Tibial artery (tissue), 4 donors: ENCODE results near the gene IMPG2.

ENCODE experiments used
- DNase-seq, 2 donors: peaks; one replicate each; pipeline ENCODE4 v3.0.0-alpha.2; 2019
- H3K27ac ChIP-seq, 2 donors: fragments of 200-600 bp; sonication (generic) in 1 of 2; 1 replicate in 1 of 2; 2 replicates in 1 of 2; pipeline ENCODE4 v1.5.1; 2018 to 2019; ENCODE audit warnings: mild to moderate bottlenecking in 1 of 2
- H3K27me3 ChIP-seq, 2 donors: fragments of 200-600 bp; sonication (generic) in 1 of 2; one replicate each; pipeline versions ENCODE4 v1.5.1 to v1.6.0; 2016 to 2019
- H3K36me3 ChIP-seq, 3 donors: fragments of 200-600 bp; sonication (generic) in 2 of 3; one replicate each; pipeline ENCODE4 v1.5.1; 2016 to 2019; ENCODE audit warnings: mild to moderate bottlenecking in 2 of 3
- H3K4me1 ChIP-seq, 4 donors: fragments of 200-600 bp; sonication (generic) in 2 of 4; 1 replicate in 3 of 4; 2 replicates in 1 of 4; pipeline ENCODE4 v1.5.1; 2016 to 2019
- H3K4me3 ChIP-seq, 2 donors: fragments of 200-600 bp; sonication (generic) in 1 of 2; 1 replicate in 1 of 2; 2 replicates in 1 of 2; pipeline ENCODE4 v1.5.1; 2018 to 2019; ENCODE audit warnings: mild to moderate bottlenecking in 2 of 2
- H3K9me3 ChIP-seq, 3 donors: fragments of 200-600 bp; sonication (generic) in 1 of 3; one replicate each; pipeline ENCODE4 v1.5.1; 2016 to 2019
- intact Hi-C: fragments of 100-400 bp; cut with DNase I; formaldehyde crosslinking; loops from one replicate; pipeline ENCODE4 v1.15.0; 2023; ENCODE audit warnings: low total_unique reads
- TF ChIP-seq, protein P1 (sequence below), 2 experiments: fragments of 200-600 bp in 1 of 2; fragments of 450-650 bp in 1 of 2; IDR thresholded peaks; one replicate each; pipeline ENCODE4 v1.5.1; 2017 to 2019; ENCODE audit warnings: antibody characterized with exemption in 2 of 2, mild to moderate bottlenecking in 1 of 2, moderate library complexity in 1 of 2

Gene IMPG2

DNA sequence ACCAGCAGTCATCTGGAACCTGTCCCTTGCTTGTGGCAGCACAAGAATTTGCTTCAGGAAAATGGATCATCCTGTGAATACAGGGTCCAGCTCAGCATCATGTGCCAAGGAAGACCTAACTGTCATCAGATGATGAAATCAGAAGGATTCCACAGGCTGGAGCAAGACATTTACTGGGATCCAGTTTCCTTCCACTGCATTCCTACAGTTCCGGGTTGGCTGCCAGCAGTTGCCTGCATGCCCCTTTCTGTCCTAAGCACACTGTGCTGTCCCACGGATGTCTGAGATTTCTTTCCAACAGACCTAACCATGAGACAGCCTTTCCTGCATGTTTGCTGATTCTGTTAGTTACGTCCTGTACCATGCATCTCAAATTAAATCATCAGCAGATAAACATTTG, 140.7 kb downstream of the IMPG2 start:
- H3K27me3 ChIP-seq, result no peaks in the 10 kb centered on the region
- H3K4me1 ChIP-seq, result peaks cover 0 to 14% (median 0%) of the 10 kb centered on the region in 4 donors
- H3K36me3 ChIP-seq, result no peaks in the 10 kb centered on the region
- no peaks in the 10 kb centered on the region for H3K9me3 ChIP-seq
- no peak overlapping the region for H3K27ac ChIP-seq
- DNase-seq, result no peak
- no peak overlapping the region for H3K4me3 ChIP-seq
- intact Hi-C loops, result no loop called here
- TF ChIP-seq, protein P1, sequence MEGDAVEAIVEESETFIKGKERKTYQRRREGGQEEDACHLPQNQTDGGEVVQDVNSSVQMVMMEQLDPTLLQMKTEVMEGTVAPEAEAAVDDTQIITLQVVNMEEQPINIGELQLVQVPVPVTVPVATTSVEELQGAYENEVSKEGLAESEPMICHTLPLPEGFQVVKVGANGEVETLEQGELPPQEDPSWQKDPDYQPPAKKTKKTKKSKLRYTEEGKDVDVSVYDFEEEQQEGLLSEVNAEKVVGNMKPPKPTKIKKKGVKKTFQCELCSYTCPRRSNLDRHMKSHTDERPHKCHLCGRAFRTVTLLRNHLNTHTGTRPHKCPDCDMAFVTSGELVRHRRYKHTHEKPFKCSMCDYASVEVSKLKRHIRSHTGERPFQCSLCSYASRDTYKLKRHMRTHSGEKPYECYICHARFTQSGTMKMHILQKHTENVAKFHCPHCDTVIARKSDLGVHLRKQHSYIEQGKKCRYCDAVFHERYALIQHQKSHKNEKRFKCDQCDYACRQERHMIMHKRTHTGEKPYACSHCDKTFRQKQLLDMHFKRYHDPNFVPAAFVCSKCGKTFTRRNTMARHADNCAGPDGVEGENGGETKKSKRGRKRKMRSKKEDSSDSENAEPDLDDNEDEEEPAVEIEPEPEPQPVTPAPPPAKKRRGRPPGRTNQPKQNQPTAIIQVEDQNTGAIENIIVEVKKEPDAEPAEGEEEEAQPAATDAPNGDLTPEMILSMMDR (IDR thresholded peaks at IDR 0.05), result no peak

DNA sequence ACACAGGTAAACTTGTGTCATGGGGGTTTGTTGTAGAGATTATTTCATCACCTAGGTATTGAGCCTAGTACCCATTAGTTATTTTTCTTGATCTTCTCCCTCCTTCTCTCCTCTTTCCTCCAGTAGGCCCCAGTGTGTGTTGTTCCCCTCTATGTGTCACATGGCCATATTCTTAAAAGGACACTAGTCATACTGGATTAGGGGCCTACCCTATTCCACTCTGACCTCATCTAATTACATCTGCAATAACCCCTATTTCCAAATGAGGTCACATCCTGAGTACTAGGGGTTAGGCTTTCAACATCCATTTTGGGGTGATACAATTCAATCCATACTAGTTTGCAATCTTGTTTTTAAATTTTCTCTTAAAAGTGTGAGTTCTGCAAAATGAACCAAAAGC, 142.8 kb downstream of the IMPG2 start:
- Histone ChIP-seq H3K9me3 (no peaks in the 10 kb centered on the region), H3K4me1 (peaks cover 0 to 14% (median 0%) of the 10 kb centered on the region in 4 donors), H3K4me3 (no peak overlapping the region), H3K27ac (no peak overlapping the region), H3K27me3 (no peaks in the 10 kb centered on the region), H3K36me3 (no peaks in the 10 kb centered on the region)
- intact Hi-C loops, result no loop called here
- no peak for DNase-seq
- TF ChIP-seq, protein P1 (IDR thresholded peaks at IDR 0.05), result no peak
